Right kidney (tissue), 1 donor: ENCODE results near the gene COMMD3.

Experiments used
- DNase-seq: peaks from one replicate; pipeline ENCODE4 v3.0.0-alpha.2; 2016

The COMMD3 gene

GRCh38 chr10:22365644-22366434 lies 49.7 kb downstream of the COMMD3 start:
- DNase-seq: no peak

DNA sequence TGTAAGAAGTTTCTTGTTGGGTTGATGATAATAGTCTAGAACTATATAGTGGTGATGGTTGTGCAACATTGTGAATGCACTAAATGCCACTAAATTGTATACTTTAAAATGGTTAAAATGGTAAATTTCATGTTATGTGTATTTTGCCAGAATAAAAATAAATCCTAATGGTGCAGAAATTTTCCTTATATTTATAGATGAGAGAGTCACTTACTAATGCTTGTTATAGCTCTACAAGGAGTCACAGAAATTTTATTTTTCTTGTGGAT lies 50.2 kb downstream of the COMMD3 start:
- no peak for DNase-seq

DNA sequence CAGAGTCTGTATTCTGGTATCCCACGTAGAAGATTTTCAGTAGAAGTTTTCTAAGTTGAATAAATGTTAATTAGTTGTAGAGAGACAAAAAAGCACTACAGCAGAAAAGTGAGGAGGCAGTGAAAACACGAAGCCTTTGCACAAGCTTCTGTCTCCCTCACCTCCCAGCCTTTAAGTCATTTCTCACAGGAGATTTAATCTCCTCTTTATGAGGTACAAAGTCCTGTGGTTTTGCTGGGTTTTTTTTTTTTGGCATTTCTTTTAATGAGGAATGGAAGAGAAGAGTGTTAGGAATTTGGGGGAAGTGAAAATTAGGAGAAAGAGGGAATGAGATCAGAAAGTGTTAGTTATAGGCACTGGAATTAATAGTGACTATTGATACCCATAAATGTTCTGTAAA lies 50.6 kb downstream of the COMMD3 start:
- DNase-seq: no peak

DNA sequence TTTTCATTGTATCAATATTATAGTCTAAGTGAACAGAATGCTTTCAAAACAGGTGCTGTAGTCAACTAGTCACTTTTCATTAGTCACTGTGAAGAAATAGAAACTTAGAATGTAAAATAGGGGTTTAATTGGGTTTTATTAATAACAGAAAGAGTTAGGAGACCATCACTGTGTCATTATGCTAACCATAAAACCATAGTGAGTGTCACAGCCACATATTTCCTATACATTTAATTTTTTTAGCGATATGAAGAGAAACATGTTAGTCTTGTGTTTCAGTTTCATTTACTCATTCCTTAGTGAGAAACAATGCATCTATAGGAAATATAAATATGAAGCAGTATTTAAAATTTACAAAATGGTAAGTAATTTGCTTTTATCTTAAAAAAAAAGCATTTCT lies 51.3 kb downstream of the COMMD3 start:
- DNase-seq: no peak

GRCh38 chr10:22368402-22368801 lies 52.2 kb downstream of the COMMD3 start:
- DNase-seq: no peak

GRCh38 chr10:22368981-22369380 lies 52.8 kb downstream of the COMMD3 start:
- no peak for DNase-seq

- no peak for DNase-seq
Observed at GRCh38 chr10:22369434-22370072, 53.4 kb downstream of the COMMD3 start.
